CD4-positive, alpha-beta T cell (primary cell): ENCODE data around the gene VILL. TPM values are rescaled to one million over a fixed set of nuclear protein-coding genes. Genes with fewer than 3 reads are reported as not detected.

Experiments
- ATAC-seq: fragments of 200-7000 bp; cut with Tn5 transposase; one replicate; pipeline ENCODE4 v1.10.0; 2022; ENCODE audit warnings: mild to moderate bottlenecking; ENCODE audit not compliant: poor library complexity
- CTCF ChIA-PET: fragments of 350-600 bp; sonication (Branson Sonifier 250); formaldehyde crosslinking; loops from one replicate; lab custom pipeline; 2021; ENCODE audit warnings: antibody characterized with exemption, inconsistent platforms; lab: Charles Lee
- POLR2A ChIA-PET: fragments of 350-600 bp; sonication (Branson Sonifier 250); formaldehyde crosslinking; loops from one replicate; lab custom pipeline; 2021; ENCODE audit warnings: antibody characterized with exemption, inconsistent platforms; lab: Charles Lee
- DNase-seq, 14 experiments: peaks; one replicate each; pipeline ENCODE4 v3.0.0-alpha.2; 2013 to 2020; ENCODE audit warnings: mixed read lengths in 2 of 14
- H3K27ac ChIP-seq, 2 donors: one replicate each; pipeline versions ENCODE4 v1.5.1 to v1.7.0; 2013; ENCODE audit warnings: low read length in 2 of 2, low read depth in 1 of 2, mild to moderate bottlenecking in 1 of 2
- H3K27me3 ChIP-seq, 2 experiments: 1 replicate in 1 of 2; 2 replicates in 1 of 2; pipeline versions ENCODE4 v1.6.1 to v1.7.0; 2013; ENCODE audit warnings: low read length in 2 of 2, control low read depth in 1 of 2, mild to moderate bottlenecking in 1 of 2, moderate library complexity in 1 of 2; ENCODE audit not compliant: insufficient read depth in 2 of 2, control insufficient read depth in 1 of 2
- H3K36me3 ChIP-seq: one replicate; pipeline ENCODE4 v1.6.1; 2013; ENCODE audit warnings: low read length, control low read depth; ENCODE audit not compliant: insufficient read depth
- H3K4me1 ChIP-seq: one replicate; pipeline ENCODE4 v1.6.1; 2013; ENCODE audit warnings: low read length, control low read depth; ENCODE audit not compliant: insufficient read depth
- H3K4me3 ChIP-seq: one replicate; pipeline ENCODE4 v1.5.1; 2013; ENCODE audit warnings: mild to moderate bottlenecking, low read length, moderate library complexity
- H3K9me3 ChIP-seq, 2 experiments: 1 replicate in 1 of 2; 2 replicates in 1 of 2; pipeline versions ENCODE4 v1.6.1 to v1.7.0; 2013; ENCODE audit warnings: low read length in 2 of 2, mild to moderate bottlenecking in 2 of 2, control low read depth in 1 of 2, moderate library complexity in 1 of 2; ENCODE audit not compliant: control insufficient read depth in 1 of 2, insufficient read depth in 1 of 2
- H3K27ac Mint-ChIP-seq: one replicate; pipeline ENCODE4 v1.8.0; 2020; ENCODE audit warnings: mixed read lengths
- H3K27me3 Mint-ChIP-seq: one replicate; pipeline ENCODE4 v1.8.0; 2021; ENCODE audit warnings: mixed read lengths
- H3K36me3 Mint-ChIP-seq: one replicate; pipeline ENCODE4 v1.8.0; 2021; ENCODE audit warnings: low read depth, mixed read lengths
- H3K4me1 Mint-ChIP-seq: one replicate; pipeline ENCODE4 v1.8.0; 2021; ENCODE audit warnings: low read depth, mixed read lengths
- H3K4me3 Mint-ChIP-seq: one replicate; pipeline ENCODE4 v1.8.0; 2020; ENCODE audit warnings: mild to moderate bottlenecking, mixed read lengths
- H3K9me3 Mint-ChIP-seq: one replicate; pipeline ENCODE4 v1.8.0; 2020; ENCODE audit warnings: mixed read lengths
- CTCF ChIP-seq: fragments of 200-600 bp; IDR thresholded peaks from one replicate; pipeline ENCODE4 v1.8.0; 2022; ENCODE audit warnings: antibody characterized with exemption, mild to moderate bottlenecking
- intact Hi-C, 2 experiments: fragments of 100-400 bp; cut with DNase I in 1 of 2; cut with micrococcal nuclease in 1 of 2; formaldehyde crosslinking; loops; one replicate each; pipeline versions ENCODE4 v1.15.1 to v1.9.0; 2023 to 2025; cut with DNase I, micrococcal nuclease
- total RNA-seq, 174 experiments: library from RNA in 2 of 174; stranded (reverse) in 2 of 174; gene quantifications; one replicate each; pipeline ENCODE4 v1.2.3 and lab custom pipeline; 2021 to 2026

The VILL gene
- total RNA-seq, 2 experiments from 2014 or later, result 23.2 to 24.4 TPM

DNA sequence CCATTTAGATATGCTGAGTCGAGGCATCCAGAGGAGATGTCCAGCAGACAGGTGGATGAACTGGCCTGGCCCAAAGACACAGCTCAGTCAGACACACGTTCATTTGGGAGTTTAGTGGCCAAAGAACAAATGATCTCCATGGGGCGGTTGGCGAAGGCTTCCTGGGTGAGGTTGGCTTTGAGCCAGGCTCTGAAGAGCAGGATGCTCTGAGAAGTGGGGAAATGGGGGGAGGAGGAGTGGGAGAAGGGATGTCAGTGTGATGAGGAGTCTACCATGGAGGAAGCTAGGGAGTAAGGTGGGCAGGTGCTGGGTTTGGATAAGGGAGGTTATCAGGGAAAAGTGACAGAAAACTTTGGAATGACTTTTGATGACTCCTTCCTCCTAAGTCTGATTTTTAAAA, 47.5 kb upstream of the VILL start:
- H3K27me3 ChIP-seq, result no peaks in the 10 kb centered on the region
- H3K9me3 Mint-ChIP-seq, result no peaks in the 10 kb centered on the region
- no peak for DNase-seq
- ChIA-PET CTCF (no interaction called here), POLR2A (no interaction called here)
- H3K4me1 ChIP-seq, result no peaks in the 10 kb centered on the region
- H3K4me3 Mint-ChIP-seq, result no peak overlapping the region
- no peak overlapping the region for H3K27ac Mint-ChIP-seq
- intact Hi-C loops, result no loop called here
- ATAC-seq, result no peak
- H3K36me3 Mint-ChIP-seq, result no peaks in the 10 kb centered on the region
- no peaks in the 10 kb centered on the region for H3K36me3 ChIP-seq
- no peaks in the 10 kb centered on the region for H3K27me3 Mint-ChIP-seq
- no peak overlapping the region for H3K27ac ChIP-seq
- no peaks in the 10 kb centered on the region for H3K9me3 ChIP-seq
- no peak overlapping the region for H3K4me3 ChIP-seq
- H3K4me1 Mint-ChIP-seq, result no peaks in the 10 kb centered on the region
- no peak for TF ChIP-seq CTCF

DNA sequence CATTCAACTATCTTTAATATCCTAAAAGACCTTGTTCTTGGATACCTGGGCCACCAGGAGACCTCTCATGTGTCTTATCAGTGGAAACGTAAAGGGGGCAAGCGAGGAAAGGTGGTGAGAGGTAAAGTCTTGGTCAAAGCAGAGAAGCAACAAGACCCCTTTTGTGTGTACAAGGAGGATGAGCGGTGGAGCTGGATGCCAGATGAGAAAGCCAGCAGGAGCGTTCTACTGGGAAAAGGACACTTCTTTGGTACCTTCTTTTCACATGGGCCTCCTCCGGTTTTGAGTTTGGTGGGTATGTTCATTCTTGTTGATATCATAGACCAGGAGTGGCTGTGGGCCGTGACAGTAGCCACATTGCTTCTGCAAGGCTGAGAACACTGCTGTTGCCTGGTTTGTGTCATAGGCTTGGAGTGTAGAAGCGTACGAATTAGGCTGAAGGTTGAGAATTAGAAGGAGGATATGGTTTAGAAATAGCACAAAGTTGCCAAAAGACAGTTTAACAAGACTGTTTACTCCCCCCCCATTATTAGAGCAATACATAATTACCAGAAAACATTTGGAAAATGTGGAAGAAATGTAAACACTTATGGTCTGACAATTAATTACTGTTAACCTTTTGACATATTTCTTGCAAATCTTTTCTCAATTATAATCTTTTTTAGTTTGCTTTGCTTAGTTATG, 46.8 kb upstream of the VILL start:
- no peak for ATAC-seq

DNA sequence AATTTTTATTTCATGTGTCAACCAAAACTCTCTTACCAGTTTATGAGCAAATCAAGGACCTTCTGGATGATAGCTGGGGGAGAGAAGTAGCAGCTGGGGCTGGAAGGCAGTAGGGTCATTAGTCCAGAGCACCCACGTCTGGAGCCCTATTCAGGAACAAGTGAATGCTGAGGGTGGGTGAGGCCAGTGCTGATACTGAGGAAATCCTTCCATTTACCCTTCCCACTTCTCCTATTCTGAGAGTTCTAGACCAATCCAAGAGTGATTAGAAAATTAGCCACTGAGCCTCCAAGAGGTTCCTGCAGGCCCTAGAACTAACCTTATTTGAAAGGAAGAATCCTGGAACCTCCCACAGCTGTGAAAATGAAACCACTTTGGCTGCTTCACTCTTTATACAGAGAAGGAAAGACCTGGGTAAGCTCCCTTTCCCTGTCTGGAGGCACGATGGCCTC, 46.2 kb upstream of the VILL start:
- Mint-ChIP-seq H3K27me3 (no peaks in the 10 kb centered on the region), H3K4me3 (no peak overlapping the region), H3K4me1 (no peaks in the 10 kb centered on the region), H3K36me3 (no peaks in the 10 kb centered on the region), H3K27ac (no peak overlapping the region), H3K9me3 (no peaks in the 10 kb centered on the region)
- ATAC-seq (no peak), DNase-seq (no peak)
- no peaks in the 10 kb centered on the region for H3K9me3 ChIP-seq
- no peaks in the 10 kb centered on the region for H3K36me3 ChIP-seq
- ChIA-PET POLR2A (no interaction called here), CTCF (no interaction called here)
- no peak for TF ChIP-seq CTCF
- no peaks in the 10 kb centered on the region for H3K27me3 ChIP-seq
- H3K27ac ChIP-seq, result no peak overlapping the region
- no peak overlapping the region for H3K4me3 ChIP-seq
- intact Hi-C loops, result no loop called here
- H3K4me1 ChIP-seq, result no peaks in the 10 kb centered on the region

More for the DNA sequence above, 46.8 kb upstream of the VILL start:
- no peaks in the 10 kb centered on the region for H3K9me3 ChIP-seq
- Mint-ChIP-seq H3K9me3 (no peaks in the 10 kb centered on the region), H3K36me3 (no peaks in the 10 kb centered on the region), H3K4me3 (no peak overlapping the region), H3K27me3 (no peaks in the 10 kb centered on the region), H3K4me1 (no peaks in the 10 kb centered on the region), H3K27ac (no peak overlapping the region)
- H3K27ac ChIP-seq, result no peak overlapping the region
- ChIA-PET CTCF (no interaction called here), POLR2A (no interaction called here)
- H3K36me3 ChIP-seq, result no peaks in the 10 kb centered on the region
- H3K4me3 ChIP-seq, result no peak overlapping the region
- no peak for TF ChIP-seq CTCF
- no peaks in the 10 kb centered on the region for H3K27me3 ChIP-seq
- no peak for DNase-seq
- no peaks in the 10 kb centered on the region for H3K4me1 ChIP-seq
- intact Hi-C loops, result no loop called here
